HL-60 (cell line): ENCODE data around the gene PROK1.

ENCODE experiments used
- GABPA ChIP-seq: IDR thresholded peaks from 2 replicates; pipeline ENCODE4 v1.6.1; 2012; ENCODE audit warnings: low read depth
- POLR2AphosphoS5 ChIP-seq: IDR thresholded peaks from 2 replicates; pipeline ENCODE4 v1.6.1; 2012; ENCODE audit warnings: low read depth
- SPI1 ChIP-seq: IDR thresholded peaks from 2 replicates; pipeline ENCODE4 v1.6.1; 2012; ENCODE audit warnings: low read depth, mild to moderate bottlenecking, borderline replicate concordance
- TF ChIP-seq, protein P1 (sequence below): IDR thresholded peaks from one replicate; pipeline ENCODE4 v1.5.1; 2011; ENCODE audit warnings: low read length, control low read depth, inconsistent platforms; ENCODE audit not compliant: insufficient read depth
- TF ChIP-seq, protein P2 (sequence below): IDR thresholded peaks from 2 replicates; pipeline ENCODE4 v1.6.1; 2012; ENCODE audit warnings: low read depth; ENCODE audit not compliant: insufficient replicate concordance

DNA sequence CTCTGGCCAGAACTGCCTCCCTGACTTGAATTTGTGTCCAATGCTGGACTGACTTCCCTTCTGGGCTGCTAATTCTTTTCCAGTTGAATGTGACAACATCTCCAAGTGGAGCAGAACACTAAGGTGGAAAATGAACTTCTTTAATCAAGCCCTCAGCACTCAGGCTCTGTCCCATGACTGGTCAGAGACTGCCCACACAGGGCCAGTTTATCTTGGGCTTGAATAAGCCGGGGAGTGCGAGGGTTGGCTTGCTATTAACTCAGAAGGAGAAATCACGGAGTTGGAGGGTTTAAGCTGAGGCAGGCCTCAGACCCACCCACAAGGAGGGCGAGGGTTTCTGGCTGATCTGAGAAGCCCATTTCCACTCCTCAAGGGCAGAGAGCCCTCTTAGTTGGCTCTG, 55.6 kb downstream of the PROK1 start:
- TF ChIP-seq, protein P1, sequence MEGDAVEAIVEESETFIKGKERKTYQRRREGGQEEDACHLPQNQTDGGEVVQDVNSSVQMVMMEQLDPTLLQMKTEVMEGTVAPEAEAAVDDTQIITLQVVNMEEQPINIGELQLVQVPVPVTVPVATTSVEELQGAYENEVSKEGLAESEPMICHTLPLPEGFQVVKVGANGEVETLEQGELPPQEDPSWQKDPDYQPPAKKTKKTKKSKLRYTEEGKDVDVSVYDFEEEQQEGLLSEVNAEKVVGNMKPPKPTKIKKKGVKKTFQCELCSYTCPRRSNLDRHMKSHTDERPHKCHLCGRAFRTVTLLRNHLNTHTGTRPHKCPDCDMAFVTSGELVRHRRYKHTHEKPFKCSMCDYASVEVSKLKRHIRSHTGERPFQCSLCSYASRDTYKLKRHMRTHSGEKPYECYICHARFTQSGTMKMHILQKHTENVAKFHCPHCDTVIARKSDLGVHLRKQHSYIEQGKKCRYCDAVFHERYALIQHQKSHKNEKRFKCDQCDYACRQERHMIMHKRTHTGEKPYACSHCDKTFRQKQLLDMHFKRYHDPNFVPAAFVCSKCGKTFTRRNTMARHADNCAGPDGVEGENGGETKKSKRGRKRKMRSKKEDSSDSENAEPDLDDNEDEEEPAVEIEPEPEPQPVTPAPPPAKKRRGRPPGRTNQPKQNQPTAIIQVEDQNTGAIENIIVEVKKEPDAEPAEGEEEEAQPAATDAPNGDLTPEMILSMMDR, result no peak
- no peak for TF ChIP-seq POLR2AphosphoS5
- TF ChIP-seq, protein P2, sequence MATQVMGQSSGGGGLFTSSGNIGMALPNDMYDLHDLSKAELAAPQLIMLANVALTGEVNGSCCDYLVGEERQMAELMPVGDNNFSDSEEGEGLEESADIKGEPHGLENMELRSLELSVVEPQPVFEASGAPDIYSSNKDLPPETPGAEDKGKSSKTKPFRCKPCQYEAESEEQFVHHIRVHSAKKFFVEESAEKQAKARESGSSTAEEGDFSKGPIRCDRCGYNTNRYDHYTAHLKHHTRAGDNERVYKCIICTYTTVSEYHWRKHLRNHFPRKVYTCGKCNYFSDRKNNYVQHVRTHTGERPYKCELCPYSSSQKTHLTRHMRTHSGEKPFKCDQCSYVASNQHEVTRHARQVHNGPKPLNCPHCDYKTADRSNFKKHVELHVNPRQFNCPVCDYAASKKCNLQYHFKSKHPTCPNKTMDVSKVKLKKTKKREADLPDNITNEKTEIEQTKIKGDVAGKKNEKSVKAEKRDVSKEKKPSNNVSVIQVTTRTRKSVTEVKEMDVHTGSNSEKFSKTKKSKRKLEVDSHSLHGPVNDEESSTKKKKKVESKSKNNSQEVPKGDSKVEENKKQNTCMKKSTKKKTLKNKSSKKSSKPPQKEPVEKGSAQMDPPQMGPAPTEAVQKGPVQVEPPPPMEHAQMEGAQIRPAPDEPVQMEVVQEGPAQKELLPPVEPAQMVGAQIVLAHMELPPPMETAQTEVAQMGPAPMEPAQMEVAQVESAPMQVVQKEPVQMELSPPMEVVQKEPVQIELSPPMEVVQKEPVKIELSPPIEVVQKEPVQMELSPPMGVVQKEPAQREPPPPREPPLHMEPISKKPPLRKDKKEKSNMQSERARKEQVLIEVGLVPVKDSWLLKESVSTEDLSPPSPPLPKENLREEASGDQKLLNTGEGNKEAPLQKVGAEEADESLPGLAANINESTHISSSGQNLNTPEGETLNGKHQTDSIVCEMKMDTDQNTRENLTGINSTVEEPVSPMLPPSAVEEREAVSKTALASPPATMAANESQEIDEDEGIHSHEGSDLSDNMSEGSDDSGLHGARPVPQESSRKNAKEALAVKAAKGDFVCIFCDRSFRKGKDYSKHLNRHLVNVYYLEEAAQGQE, result no peak
- no peak for TF ChIP-seq GABPA
- no peak for TF ChIP-seq SPI1
